RCC 7860 (cell line): ENCODE measurements around the gene MAD2L1BP.
"Not testable (repeated sequence)": the region's sequence is repeated elsewhere in the genome, so short reads cannot be mapped to it uniquely, and the experiment has no call there.

Source experiments
- DNase-seq: peaks from one replicate; pipeline ENCODE4 v3.0.0-alpha.2; 2015; ENCODE audit warnings: low spot score
- FAIRE-seq: peaks from 2 replicates; lab custom pipeline; 2012; peaks lifted over from hg19 to GRCh38; lab: Jason Lieb, UNC

Gene MAD2L1BP

DNA sequence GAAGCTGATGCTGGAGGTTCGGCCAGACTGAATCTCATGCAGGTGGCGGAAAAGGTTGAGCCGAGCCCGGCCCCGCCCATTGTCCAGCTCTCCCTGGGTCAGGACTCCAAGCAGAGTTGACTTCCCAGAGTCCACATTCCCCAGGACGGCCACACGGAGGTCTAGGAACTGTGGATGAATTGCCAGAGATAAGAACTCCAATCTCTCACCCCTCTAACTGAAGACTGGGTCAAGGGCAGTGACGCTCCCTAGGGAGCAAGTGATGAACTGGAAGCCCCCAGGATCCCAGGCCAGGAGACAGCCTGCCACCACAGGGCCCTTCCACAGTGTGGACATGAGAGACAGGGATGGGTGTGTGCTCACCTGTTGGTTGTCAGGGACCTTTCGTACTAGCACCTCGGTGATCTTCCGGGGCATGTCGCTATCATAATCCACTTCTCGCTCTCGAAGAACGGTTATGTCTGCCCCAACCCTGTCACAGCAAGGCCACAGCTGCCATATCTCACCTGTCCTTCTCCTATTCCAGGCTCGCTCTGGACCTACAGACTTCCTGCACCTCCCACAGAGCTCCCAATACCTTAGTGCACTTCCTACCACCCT, 10.1 kb upstream of the MAD2L1BP start:
- FAIRE-seq (no peak), DNase-seq (no peak)

DNA sequence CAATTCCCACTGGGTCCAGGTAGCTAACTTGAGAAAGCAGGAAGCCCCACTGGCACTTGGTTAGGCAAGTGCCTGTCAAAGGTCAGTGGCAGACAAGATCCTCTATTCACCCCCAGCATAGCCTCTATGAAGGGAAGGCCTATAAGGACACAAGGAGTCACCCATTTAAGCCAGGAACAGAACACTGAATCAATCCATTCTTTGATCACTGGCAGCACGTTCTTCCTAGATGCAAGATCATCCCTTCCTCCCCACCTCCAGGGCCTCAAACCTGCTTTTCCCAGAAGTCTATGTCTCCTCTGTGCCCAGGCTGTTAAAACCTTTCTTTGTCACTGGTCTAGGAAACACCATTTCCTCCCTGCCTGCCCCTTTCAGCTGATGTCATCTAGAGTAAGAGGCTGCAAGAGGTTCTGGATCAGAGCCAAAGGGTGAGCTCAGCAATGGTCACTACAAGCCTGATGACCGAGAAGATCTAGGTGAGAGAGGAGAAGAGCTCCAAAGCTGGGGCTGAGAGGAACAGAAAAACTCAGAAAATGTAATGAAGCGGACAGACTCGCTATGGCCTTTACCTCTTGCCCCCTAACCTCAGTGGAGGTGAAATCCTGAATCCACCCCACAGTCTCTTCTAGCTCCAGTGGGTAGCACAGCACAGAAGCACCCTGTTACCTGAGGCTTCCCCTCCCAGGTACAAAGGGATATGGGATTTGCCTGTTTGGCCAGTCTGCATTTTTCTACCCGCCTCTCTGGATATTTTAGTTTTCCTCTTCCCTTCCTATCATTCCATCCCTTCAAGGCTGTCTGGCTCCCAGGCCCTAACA, 8.4 kb upstream of the MAD2L1BP start:
- DNase-seq (peak; percentile 95), FAIRE-seq (peak; percentile 66)

DNA sequence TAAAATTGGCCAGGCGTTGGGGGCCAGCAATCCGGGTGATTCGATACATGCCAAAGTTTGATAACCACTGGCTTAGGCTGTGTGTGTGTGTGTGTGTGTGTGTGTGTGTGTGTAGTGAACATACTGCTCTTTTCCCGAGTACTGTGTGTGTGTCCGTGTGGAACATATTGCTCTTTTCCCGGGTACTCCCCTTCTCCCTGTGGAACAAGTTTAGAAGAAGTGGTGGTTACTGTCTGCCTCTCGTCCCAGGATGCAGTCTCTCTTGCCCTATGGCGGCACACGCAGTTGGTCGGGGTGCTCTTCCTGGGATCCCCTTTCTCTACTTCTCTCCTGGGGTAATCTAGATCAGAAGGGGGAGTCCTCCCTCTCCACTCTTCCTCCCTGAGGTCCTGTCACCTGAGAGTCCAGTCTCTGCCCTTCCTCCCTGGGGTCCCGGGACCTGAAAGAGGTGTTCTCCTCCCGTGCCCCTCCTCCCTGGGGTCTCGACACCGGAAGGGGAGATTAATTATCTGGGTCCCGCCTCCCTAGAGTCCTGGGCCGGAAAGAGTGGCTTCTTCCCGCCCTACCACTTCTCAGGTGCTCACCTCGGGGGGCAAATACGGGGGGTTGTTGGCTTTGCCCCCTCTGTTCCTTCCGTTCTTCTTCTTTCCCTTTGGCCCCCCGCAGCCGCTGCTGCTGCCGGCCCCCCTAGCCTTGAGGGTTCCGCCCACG, 7.1 kb upstream of the MAD2L1BP start:
- FAIRE-seq = no peak
- DNase-seq = no peak

DNA sequence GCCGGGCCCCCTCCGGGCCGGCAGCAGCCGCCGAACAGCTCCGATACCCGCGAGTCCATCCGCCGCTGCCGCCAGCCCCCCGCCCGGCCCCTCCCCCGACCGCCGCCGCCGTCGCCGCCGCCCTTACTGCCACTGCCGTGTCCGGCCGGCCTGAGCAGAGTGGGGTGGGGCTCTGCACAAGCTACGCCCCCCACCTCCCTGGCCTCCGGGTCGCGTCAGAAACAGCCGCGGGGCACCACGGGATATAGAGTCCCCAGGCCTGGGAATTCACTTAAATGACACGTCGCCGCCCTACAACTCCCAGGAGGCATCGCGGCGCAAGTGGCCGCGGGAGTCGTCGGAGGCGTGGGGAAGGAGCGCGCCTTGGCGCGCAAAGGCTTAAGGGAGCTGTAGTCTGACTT, 6.5 kb upstream of the MAD2L1BP start, which contains the start of gene GTPBP2:
TSS of gene GTPBP2 (minus strand) at position 161 of the 401 bp plus-strand sequence. CDS start at position 59, 102 bp downstream.
- peak; percentile 95 for DNase-seq
- FAIRE-seq = peak; percentile 72

DNA sequence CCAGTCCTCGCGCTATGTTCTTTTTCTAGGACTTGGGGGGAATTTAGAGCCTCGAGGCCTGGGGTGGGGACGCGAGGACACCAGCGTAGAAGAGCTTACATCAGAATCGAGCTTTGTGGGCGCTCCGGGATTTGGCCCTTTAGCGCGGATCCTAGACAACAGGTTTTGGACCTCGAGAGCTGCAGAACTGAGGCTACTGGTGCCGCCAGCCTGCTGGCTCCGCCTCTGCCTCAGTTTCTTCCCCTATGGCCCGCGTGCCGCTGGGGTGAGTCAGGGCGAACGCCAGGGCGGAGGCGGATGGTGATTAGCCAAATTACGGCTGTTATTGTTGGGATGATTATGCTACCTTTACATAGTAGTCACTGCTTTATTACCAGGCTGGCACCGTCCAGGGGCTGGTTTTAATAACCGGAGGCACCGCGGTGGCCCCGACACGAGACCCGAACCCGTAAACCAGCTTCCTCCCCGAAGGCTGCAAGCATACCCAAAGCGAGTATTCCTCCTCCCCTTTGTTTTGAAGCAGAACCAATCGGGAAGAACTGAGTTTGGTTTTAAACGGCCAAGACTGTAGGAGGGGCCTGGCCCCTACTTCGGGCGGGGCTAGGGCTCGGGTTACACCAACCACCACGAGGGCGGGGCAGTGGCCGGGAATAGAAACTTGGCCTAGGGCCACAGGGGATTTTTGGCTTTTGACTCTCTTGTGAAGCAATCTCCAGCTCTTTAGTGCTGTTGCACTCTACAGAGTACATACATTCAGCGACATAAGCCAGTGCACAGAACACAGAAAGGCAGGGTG, 5.9 kb upstream of the MAD2L1BP start:
- peak; percentile 93 for DNase-seq
- FAIRE-seq = peak; percentile 85

DNA sequence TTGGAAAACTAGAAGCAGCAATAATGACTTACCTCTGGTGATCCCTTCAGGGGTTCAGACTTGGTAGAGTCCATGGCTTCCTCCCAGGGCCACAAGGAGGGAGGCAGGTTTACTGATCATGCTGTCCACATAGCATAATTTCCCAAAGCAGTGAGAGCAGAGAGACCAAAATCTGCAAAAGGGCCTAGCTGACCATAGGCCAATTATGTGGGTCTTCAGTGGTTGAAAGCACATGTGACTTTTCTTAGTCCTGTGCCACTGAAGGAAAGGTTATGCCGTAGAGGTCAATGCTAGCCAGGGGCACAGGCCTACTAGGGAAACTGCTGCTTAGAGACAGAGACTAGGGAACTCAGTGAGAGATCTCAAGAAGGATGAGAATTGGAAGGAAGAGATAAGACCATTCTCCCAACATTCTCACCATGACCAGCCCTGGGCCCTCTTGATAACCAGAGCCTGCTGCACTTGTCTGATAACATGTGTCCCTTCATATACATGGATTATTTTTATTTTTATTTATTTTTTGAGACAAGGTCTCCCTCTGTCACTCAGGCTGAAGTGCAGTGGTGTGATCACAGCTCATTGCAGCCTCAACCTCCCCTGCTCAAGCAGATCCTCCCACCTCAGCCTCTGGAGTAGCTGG, 4.5 kb upstream of the MAD2L1BP start:
- DNase-seq = no peak
- FAIRE-seq = no peak

DNA sequence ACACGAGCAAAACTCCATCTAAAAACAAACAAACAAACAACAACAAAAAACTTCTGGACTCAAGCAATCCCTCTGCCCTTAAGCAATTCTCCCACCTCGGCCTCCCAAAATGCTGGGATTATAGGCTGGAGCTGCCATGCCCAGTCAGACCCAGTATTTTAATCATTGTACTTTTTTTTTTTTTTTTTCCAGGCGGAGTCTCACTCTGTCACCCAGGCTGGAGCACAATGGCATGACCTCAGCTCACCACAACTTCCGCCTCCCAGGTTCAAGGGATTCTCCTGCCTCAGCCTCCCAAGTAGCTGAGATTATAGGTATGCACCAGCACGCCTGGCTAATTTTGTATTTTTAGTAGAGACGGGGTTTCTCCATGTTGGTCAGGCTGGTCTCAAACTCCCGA, 2.6 kb upstream of the MAD2L1BP start:
- peak; percentile 14 for DNase-seq

DNA sequence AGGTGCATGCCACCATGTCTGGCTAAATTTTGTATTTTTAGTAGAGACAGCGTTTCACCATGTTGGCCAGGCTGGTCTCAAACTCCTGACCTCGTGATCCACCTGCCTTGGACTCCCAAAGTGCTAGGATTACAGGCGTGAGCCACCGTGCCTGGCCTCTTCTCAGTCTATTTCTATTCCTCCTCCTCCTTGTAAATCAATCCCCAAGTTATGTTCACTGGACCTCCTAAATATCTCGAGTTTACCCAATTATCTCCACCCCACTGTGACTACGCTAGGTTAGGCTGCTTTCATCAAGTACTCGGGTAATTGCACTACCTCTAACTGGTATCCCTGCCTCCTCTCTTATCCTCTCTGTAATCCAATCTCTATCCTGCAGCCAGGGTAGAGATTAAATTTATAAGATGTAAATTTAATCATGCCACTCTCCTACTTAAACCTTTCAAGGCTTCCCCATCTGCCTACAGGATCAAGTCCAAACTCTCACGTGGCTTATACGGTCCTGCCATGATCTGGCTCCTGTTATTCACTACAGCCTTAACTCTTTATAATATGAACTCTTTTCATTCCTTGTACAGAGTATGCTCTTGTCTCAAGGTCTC, 837 bp upstream of the MAD2L1BP start:
- DNase-seq (no peak), FAIRE-seq (no peak)

More for the DNA sequence above, 2.6 kb upstream of the MAD2L1BP start:
- not testable (repeated sequence) for FAIRE-seq

DNA sequence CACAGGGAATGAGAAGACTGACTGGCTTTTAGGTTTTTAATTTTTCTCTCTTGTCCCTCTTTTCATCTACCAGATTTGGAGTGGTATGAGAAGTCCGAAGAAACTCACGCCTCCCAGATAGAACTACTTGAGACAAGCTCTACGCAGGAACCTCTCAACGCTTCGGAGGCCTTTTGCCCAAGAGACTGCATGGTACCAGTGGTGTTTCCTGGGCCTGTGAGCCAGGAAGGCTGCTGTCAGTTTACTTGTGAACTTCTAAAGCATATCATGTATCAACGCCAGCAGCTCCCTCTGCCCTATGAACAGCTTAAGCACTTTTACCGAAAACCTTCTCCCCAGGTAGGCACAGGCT, 644 bp downstream of the MAD2L1BP start:
- FAIRE-seq = no peak
- no peak for DNase-seq

DNA sequence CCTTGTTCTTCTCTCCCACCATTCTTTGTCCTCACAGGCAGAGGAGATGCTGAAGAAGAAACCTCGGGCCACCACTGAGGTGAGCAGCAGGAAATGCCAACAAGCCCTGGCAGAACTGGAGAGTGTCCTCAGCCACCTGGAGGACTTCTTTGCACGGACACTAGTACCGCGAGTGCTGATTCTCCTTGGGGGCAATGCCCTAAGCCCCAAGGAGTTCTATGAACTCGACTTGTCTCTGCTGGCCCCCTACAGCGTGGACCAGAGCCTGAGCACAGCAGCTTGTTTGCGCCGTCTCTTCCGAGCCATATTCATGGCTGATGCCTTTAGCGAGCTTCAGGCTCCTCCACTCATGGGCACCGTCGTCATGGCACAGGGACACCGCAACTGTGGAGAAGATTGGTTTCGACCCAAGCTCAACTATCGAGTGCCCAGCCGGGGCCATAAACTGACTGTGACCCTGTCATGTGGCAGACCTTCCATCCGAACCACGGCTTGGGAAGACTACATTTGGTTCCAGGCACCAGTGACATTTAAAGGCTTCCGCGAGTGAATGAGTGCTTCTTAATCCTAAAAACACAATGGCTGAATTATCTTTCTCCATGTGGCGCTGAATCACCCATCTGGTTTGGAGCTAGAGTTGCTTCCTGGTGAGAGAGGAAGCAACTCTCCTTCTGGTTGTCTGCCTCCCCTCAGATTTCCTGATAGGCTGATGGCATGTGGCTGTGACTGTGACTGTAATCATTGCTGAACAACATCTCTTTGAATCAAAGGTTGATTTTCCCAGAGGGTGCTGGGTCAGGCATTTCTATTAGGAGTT, 4.6 kb downstream of the MAD2L1BP start:
- FAIRE-seq = no peak

DNA sequence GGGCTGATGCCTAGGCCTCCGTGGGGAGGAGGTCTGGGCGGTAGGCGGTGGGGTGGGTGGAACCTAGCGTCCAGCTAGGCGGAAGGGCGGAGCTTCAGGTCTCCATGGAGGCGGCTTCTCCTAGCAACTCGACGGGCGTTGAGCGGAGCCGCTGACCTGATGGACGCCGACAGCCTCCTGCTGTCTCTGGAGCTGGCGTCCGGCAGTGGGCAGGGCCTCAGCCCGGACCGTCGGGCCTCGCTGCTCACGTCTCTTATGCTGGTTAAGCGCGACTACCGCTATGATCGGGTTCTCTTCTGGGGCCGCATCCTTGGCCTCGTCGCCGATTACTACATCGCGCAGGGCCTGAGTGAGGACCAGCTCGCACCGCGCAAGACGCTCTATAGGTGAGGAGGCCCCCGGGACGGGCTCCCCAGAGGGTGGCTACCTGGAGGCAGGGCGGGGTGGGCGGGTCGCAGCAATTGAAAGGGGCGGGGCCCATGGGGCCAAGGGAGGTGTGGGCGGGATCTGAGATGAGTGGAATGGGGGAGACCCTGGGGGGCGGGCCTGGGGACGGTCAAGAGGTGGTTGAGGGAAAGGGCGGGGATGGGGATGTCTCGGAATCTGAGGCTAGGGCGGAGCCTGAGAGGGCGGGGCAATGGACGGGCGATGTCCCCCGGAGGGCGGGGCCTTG, 9.4 kb downstream of the MAD2L1BP start, which contains the start of gene RSPH9:
TSS of gene RSPH9 (plus strand) at position 97 of the 673 bp plus-strand sequence. CDS start at position 160, 63 bp downstream.
- FAIRE-seq = no peak

More for the DNA sequence above, 4.6 kb downstream of the MAD2L1BP start:
- no peak for DNase-seq

DNA sequence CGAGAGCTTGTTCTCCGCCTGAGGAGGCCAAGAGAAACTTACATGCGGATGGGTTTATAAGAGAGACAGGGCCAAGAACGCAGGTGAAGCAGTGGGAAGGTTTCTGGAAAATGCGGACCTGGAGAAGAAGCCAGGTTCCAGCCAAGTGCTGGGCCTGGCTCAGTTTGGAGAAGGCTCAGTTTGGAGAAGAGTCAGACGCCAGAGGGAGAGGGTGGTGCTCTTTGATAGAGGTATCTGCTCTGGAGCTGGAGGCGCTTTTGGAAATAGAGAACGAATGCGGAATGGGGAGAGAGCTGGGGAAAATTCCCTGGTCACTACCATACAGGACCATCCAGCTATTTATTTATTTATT, 9.9 kb downstream of the MAD2L1BP start:
- FAIRE-seq (no peak), DNase-seq (no peak)

More for the DNA sequence above, 9.4 kb downstream of the MAD2L1BP start, which contains the start of gene RSPH9:
- no peak for DNase-seq

DNA sequence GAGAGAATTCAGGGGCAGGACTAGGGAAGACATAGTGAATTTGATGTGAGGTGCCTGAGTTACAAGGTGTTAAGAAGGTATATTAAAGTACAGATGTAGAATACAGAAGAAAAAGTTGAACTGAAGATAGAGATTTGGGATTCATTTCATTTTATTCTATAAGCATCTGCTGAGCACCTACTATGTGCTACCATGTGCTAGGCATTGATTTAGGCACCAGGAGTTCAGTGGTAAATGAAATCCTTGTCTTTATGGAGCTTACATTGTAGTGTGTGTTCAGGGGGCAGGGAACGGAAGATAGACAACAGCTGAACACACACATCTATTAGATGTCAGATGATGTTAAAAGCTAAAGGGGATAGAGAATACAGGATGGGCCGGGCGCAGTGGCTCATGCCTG, 12.0 kb downstream of the MAD2L1BP start:
- no peak for FAIRE-seq
- DNase-seq = no peak

DNA sequence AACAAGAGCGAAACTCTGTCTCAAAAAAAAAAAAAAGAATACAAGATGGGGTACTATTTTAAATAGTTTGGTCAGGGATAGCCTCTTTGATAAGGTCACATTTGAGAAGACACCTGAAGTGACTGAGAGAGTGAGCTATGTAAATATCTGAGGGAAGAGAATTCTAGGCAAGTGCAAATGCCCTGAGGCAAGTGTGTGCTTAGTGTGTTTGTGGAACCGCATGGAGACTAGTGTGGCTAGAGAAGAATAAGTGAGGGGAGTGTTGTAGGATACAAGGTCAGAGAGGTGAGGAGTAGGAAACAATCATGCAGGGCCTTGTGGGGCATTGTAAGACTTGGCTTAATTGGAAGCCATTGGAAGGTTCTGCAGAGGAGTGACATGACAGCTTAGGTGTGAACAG, 12.6 kb downstream of the MAD2L1BP start:
- no peak for DNase-seq
- no peak for FAIRE-seq

DNA sequence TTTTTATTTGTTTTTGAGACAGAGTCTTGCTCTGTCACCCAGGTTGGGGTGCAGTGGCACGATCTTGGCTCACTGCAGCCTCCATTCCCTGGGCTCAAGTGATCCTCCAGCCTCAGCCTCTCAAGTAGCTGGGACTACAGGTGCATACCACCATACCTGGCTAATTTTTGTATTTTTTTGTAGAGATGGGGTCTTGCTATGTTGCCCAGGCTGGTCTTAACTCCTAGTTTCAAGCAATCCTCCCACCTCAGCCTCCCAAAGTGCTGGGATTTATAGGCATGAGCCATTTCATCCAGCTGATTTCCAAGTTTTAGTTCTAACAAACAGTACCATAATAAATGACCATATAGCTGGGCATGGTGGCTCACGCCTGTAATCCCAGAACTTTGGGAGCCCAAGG, 17.2 kb downstream of the MAD2L1BP start:
- not testable (repeated sequence) for FAIRE-seq, DNase-seq

DNA sequence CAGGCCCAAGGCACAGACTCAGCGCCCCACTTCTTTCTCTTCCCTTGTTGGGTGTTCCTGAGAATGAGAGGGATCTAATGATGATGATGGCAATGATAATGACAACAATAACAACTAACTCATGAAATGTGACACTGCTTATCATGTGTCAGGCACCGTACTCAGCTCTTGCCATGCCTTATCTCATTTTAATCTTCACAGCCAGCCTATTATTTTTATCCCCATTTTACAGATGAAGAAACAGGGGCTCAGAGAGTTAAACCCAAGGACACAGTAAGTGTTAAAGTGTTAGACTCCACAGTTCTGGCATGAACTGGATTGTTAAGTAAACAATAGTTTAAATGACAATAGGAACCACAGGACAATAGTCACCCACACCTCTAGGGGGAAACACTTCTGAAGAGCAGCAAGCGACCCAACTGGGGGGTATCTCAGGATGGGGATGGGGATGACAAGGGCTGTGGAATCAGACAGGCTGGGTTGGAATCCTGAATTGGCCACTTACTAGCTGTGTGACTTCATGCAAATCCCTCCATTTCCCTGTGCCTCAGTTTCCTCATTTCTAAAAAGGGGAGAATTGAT, 21.7 kb downstream of the MAD2L1BP start:
- no peak for DNase-seq
- no peak for FAIRE-seq

DNA sequence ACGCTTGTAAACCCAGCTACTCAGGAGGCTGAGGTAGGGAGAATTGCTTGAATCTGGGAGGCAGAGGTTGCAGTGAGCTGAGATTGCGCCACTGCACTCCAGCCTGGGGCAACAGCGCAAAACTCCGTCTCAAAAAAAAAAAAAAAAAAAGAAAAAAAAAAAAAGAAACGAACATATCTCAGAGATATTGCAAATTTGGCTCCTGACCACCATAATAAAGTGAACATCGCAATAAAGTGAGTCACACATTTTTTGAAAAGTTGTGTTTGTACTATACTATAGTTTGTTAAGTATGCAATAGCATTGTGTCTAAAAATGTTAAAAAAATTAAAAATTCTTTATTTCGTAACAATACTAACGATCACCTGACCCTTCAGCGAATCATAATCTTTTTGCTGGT, 22.5 kb downstream of the MAD2L1BP start:
- FAIRE-seq = no peak
- no peak for DNase-seq

DNA sequence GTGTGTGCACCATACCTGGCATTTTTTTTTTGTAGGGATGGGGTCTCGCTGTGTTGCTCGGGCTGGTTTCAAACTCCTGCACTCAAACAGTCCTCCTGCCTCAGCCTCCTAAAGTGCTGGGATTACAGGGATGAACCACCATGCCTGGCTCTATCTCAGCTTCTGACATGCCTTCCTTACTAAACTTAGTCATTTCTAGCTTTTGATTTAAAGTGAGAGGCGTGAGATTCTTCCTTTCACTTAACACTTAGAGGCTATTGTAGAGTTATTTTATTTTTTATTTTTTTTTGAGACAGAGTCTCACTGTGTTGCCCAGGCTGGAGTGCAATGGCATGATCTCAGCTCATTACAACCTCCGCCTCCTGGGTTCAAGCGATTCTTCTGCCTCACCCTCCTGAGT, 27.3 kb downstream of the MAD2L1BP start:
- not testable (repeated sequence) for FAIRE-seq, DNase-seq
